Measurements from ENCODE around the gene IL10RA. TPM values are rescaled to one million over a fixed set of nuclear protein-coding genes. Genes with fewer than 3 reads are reported as not detected.
A peak's percentile ranks its signal among the peaks of the same experiment; 100 is the strongest.
"Not testable (repeated sequence)": the region's sequence is repeated elsewhere in the genome, so short reads cannot be mapped to it uniquely, and the experiment has no call there.

The IL10RA gene
- total and polyA plus RNA-seq, 12 donors: 2.0 to 29.9 (median 3.8) TPM

- WGBS, 2 donors: 46 to 47% methylated on average over 7 of the region's 7 CpGs
- TF ChIP-seq CTCF (IDR thresholded peaks at IDR 0.05): peak; percentile 94 to 99 (median 98)
- Histone ChIP-seq H3K9me3 (peaks cover 0 to 17% (median 0%) of the 10 kb centered on the region in 11 donors), H3K27me3 (peaks cover 0 to 8% (median 0%) of the 10 kb centered on the region in 7 donors), H3K4me3 (no peak overlapping the region), H3K4me1 (peaks cover 0 to 56% (median 24%) of the 10 kb centered on the region in 9 donors), H3K27ac (no peak overlapping the region), H3K36me3 (no peaks in the 10 kb centered on the region)
- peak; percentile 91 to 98 (median 96) for ATAC-seq
- intact Hi-C loops (cut with DNase I): loop anchor here (1.0 to 10.0 kb wide), 13 partner anchors 102 to 522 kb away; partner anchors contain the start of gene FXYD2 (in 4 of the 10)
- peak; percentile 91 to 92 for DNase-seq
Observed at GRCh38 chr11:117946842-117947526, 39.2 kb upstream of the IL10RA start.

- 72 to 83% methylated on average over 10 of the region's 10 CpGs for WGBS, 2 donors
Observed at GRCh38 chr11:117947751-117948150, 38.4 kb upstream of the IL10RA start.

GRCh38 chr11:117948466-117948865 is 37.7 kb upstream of the IL10RA start:
- H3K36me3 ChIP-seq, H3K27me3 ChIP-seq, H3K27ac ChIP-seq, ATAC-seq, H3K9me3 ChIP-seq, DNase-seq, H3K4me3 ChIP-seq: not testable (repeated sequence)
- 92% methylated on average over 11 of the region's 11 CpGs for WGBS, 2 donors
- intact Hi-C loops (cut with DNase I): loop anchor here in 9 of 10 donors (2.0 to 10.0 kb wide), 8 partner anchors 104 to 524 kb away; partner anchors contain the start of gene FXYD2 (in 4 of the 9)
- H3K4me1 ChIP-seq: peaks cover 0 to 71% (median 28%) of the 10 kb centered on the region in 9 donors

More at GRCh38 chr11:117947751-117948150, 38.4 kb upstream of the IL10RA start:
- H3K27ac ChIP-seq, H3K36me3 ChIP-seq, DNase-seq, ATAC-seq, H3K4me3 ChIP-seq, H3K27me3 ChIP-seq: not testable (repeated sequence)
- intact Hi-C loops (cut with DNase I): loop anchor here (1.0 to 10.0 kb wide), 13 partner anchors 103 to 523 kb away; partner anchors contain the start of gene FXYD2 (in 4 of the 10)
- peaks cover 0 to 12% (median 0%) of the 10 kb centered on the region in 11 donors for H3K9me3 ChIP-seq
- H3K4me1 ChIP-seq: peaks cover 0 to 64% (median 27%) of the 10 kb centered on the region in 9 donors

GRCh38 chr11:117949062-117949461 is 37.1 kb upstream of the IL10RA start:
- no peak for DNase-seq
- H3K27me3 ChIP-seq: peaks cover 0 to 8% (median 0%) of the 10 kb centered on the region in 7 donors
- no peaks in the 10 kb centered on the region for H3K9me3 ChIP-seq
- 76 to 78% methylated on average over 6 of the region's 6 CpGs for WGBS, 2 donors
- no peaks in the 10 kb centered on the region for H3K36me3 ChIP-seq
- H3K4me3 ChIP-seq: no peak overlapping the region
- H3K4me1 ChIP-seq: peaks cover 0 to 77% (median 28%) of the 10 kb centered on the region in 9 donors
- no peak for TF ChIP-seq CTCF (IDR thresholded peaks at IDR 0.05)
- intact Hi-C loops (cut with DNase I): loop anchor here in 9 of 10 donors (2.0 to 10.0 kb wide), 8 partner anchors 103 to 524 kb away; partner anchors contain the start of gene FXYD2 (in 4 of the 9)
- no peak for ATAC-seq
- H3K27ac ChIP-seq: no peak overlapping the region

DNA sequence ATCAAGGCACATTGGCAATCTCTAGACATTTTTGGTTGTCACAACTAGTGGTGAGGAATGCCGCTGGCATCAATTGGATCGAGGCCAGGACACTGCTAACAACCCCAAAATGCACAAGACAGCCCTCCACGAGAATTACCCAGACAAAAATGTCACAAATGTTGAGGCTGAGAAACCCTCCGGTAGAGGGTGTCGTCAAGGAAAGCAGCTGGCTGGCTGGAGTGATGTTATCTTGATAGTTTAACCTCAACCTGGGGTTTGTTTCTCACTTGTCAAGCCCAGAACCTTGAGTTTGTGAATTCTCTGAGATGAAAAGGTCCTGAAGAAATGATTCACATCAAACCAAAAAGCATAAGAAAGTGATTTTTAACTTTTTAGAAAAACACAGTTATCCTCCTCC is 35.9 kb upstream of the IL10RA start:
- TF ChIP-seq CTCF (IDR thresholded peaks at IDR 0.05): peak in 1 of 9 donors; percentile 40
- Histone ChIP-seq H3K27ac (peak overlapping the region in 1 of 10 donors; percentile 84), H3K4me3 (peak overlapping the region in 1 of 10 donors; percentile 3), H3K9me3 (no peaks in the 10 kb centered on the region), H3K27me3 (peaks cover 0 to 8% (median 0%) of the 10 kb centered on the region in 7 donors), H3K36me3 (no peaks in the 10 kb centered on the region), H3K4me1 (peaks cover 0 to 66% (median 17%) of the 10 kb centered on the region in 9 donors)
- ATAC-seq (no peak), DNase-seq (no peak)
- 15 to 21% methylated on average over 5 of the region's 5 CpGs for WGBS, 2 donors
- intact Hi-C loops (cut with DNase I): loop anchor here in 3 of 10 donors (2.0 to 10.0 kb wide), 3 partner anchors 94 to 104 kb away; no protein-coding TSS in a partner anchor

All from heart right ventricle (tissue), 16 donors.